K562 (cell line): ENCODE data around the gene SEZ6. TPM values are rescaled to one million over a fixed set of nuclear protein-coding genes. Genes with fewer than 3 reads are reported as not detected.

Experiments
- ARID2 ChIP-seq: fragments of 450-650 bp; IDR thresholded peaks from 2 replicates; pipeline ENCODE4 v1.6.1; 2017; ENCODE audit warnings: antibody characterized with exemption, mild to moderate bottlenecking
- BRD9 ChIP-seq: fragments of 450-650 bp; IDR thresholded peaks from 2 replicates; pipeline ENCODE4 v1.6.1; 2018; ENCODE audit warnings: low read depth; ENCODE audit not compliant: partially characterized antibody
- KHSRP ChIP-seq: fragments of 450-650 bp; IDR thresholded peaks from 2 replicates; pipeline ENCODE4 v1.6.1; 2017
- MAX ChIP-seq: sonication (generic); formaldehyde crosslinking; IDR thresholded peaks from 2 replicates; pipeline ENCODE4 v1.9.0; 2022; ENCODE audit warnings: mild to moderate bottlenecking, missing genetic modification reagents
- MED1 ChIP-seq: sonication (generic); formaldehyde crosslinking; IDR thresholded peaks from 2 replicates; pipeline ENCODE4 v1.8.1; 2023; ENCODE audit warnings: missing genetic modification reagents, borderline replicate concordance
- polyA plus RNA-seq, 8 experiments: library from polyadenylated mRNA; depleted of rRNA in 4 of 8; stranded (reverse) in 5 of 8; unstranded in 3 of 8; fragments of >200 nt; fragmentation: Nextera tagmentation in 2 of 8; fragmentation: Illumina TruSeq in 1 of 8; extraction: Ambion mirVana in 2 of 8; extraction: Trizol in 1 of 8; gene quantifications; 2 replicates each; pipeline versions ENCODE4 v1.2.1 to v1.2.3, GENCODE V29; 2011 to 2014; ENCODE audit warnings: inconsistent platforms in 1 of 8, missing spikeins in 1 of 8
- total RNA-seq, 7 experiments: library from RNA; depleted of rRNA in 6 of 7; stranded (reverse); fragments of >200 nt in 6 of 7; fragmentation: Illumina TruSeq in 2 of 7; extraction: Trizol in 2 of 7; gene quantifications; 2 replicates each; pipeline versions ENCODE4 v1.2.1 to v1.2.3, GENCODE V29; 2011 to 2021; ENCODE audit warnings: low replicate concordance in 1 of 7
- TF ChIP-seq, protein P1 (sequence below): fragments of 450-650 bp; IDR thresholded peaks from 2 replicates; pipeline ENCODE4 v1.6.1; 2016; ENCODE audit warnings: mild to moderate bottlenecking, moderate library complexity
- TF ChIP-seq, protein P2 (sequence below): fragments of 250-450 bp; sonication (Bioruptor Pico); IDR thresholded peaks from 2 replicates; pipeline ENCODE4 v1.5.0; 2020; ENCODE audit warnings: mild to moderate bottlenecking
- TF ChIP-seq, protein P3 (sequence below): fragments of 200-800 bp; sonication (Bioruptor generic); IDR thresholded peaks from 2 replicates; pipeline ENCODE4 v1.6.1; 2017; ENCODE audit warnings: missing genetic modification characterization, missing compliant biosample characterization

The SEZ6 gene
- total and polyA plus RNA-seq, 9 of the 15 experiments (the other 6 are each of a cell fraction or from before 2014, with no cell fraction given): not detected

- TF ChIP-seq, protein P1, sequence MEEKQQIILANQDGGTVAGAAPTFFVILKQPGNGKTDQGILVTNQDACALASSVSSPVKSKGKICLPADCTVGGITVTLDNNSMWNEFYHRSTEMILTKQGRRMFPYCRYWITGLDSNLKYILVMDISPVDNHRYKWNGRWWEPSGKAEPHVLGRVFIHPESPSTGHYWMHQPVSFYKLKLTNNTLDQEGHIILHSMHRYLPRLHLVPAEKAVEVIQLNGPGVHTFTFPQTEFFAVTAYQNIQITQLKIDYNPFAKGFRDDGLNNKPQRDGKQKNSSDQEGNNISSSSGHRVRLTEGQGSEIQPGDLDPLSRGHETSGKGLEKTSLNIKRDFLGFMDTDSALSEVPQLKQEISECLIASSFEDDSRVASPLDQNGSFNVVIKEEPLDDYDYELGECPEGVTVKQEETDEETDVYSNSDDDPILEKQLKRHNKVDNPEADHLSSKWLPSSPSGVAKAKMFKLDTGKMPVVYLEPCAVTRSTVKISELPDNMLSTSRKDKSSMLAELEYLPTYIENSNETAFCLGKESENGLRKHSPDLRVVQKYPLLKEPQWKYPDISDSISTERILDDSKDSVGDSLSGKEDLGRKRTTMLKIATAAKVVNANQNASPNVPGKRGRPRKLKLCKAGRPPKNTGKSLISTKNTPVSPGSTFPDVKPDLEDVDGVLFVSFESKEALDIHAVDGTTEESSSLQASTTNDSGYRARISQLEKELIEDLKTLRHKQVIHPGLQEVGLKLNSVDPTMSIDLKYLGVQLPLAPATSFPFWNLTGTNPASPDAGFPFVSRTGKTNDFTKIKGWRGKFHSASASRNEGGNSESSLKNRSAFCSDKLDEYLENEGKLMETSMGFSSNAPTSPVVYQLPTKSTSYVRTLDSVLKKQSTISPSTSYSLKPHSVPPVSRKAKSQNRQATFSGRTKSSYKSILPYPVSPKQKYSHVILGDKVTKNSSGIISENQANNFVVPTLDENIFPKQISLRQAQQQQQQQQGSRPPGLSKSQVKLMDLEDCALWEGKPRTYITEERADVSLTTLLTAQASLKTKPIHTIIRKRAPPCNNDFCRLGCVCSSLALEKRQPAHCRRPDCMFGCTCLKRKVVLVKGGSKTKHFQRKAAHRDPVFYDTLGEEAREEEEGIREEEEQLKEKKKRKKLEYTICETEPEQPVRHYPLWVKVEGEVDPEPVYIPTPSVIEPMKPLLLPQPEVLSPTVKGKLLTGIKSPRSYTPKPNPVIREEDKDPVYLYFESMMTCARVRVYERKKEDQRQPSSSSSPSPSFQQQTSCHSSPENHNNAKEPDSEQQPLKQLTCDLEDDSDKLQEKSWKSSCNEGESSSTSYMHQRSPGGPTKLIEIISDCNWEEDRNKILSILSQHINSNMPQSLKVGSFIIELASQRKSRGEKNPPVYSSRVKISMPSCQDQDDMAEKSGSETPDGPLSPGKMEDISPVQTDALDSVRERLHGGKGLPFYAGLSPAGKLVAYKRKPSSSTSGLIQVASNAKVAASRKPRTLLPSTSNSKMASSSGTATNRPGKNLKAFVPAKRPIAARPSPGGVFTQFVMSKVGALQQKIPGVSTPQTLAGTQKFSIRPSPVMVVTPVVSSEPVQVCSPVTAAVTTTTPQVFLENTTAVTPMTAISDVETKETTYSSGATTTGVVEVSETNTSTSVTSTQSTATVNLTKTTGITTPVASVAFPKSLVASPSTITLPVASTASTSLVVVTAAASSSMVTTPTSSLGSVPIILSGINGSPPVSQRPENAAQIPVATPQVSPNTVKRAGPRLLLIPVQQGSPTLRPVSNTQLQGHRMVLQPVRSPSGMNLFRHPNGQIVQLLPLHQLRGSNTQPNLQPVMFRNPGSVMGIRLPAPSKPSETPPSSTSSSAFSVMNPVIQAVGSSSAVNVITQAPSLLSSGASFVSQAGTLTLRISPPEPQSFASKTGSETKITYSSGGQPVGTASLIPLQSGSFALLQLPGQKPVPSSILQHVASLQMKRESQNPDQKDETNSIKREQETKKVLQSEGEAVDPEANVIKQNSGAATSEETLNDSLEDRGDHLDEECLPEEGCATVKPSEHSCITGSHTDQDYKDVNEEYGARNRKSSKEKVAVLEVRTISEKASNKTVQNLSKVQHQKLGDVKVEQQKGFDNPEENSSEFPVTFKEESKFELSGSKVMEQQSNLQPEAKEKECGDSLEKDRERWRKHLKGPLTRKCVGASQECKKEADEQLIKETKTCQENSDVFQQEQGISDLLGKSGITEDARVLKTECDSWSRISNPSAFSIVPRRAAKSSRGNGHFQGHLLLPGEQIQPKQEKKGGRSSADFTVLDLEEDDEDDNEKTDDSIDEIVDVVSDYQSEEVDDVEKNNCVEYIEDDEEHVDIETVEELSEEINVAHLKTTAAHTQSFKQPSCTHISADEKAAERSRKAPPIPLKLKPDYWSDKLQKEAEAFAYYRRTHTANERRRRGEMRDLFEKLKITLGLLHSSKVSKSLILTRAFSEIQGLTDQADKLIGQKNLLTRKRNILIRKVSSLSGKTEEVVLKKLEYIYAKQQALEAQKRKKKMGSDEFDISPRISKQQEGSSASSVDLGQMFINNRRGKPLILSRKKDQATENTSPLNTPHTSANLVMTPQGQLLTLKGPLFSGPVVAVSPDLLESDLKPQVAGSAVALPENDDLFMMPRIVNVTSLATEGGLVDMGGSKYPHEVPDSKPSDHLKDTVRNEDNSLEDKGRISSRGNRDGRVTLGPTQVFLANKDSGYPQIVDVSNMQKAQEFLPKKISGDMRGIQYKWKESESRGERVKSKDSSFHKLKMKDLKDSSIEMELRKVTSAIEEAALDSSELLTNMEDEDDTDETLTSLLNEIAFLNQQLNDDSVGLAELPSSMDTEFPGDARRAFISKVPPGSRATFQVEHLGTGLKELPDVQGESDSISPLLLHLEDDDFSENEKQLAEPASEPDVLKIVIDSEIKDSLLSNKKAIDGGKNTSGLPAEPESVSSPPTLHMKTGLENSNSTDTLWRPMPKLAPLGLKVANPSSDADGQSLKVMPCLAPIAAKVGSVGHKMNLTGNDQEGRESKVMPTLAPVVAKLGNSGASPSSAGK: no peak; the same call in 1 of the 2 replicates
- TF ChIP-seq, protein P2, sequence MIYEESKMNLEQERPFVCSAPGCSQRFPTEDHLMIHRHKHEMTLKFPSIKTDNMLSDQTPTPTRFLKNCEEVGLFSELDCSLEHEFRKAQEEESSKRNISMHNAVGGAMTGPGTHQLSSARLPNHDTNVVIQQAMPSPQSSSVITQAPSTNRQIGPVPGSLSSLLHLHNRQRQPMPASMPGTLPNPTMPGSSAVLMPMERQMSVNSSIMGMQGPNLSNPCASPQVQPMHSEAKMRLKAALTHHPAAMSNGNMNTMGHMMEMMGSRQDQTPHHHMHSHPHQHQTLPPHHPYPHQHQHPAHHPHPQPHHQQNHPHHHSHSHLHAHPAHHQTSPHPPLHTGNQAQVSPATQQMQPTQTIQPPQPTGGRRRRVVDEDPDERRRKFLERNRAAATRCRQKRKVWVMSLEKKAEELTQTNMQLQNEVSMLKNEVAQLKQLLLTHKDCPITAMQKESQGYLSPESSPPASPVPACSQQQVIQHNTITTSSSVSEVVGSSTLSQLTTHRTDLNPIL: 0 out of 2 replicates have a peak, but pooled peaks have one; percentile 52
- TF ChIP-seq KHSRP (no peak), BRD9 (peak; percentile 82), MAX (CRISPR knock-in tag) (no peak), MED1 (CRISPR knock-in tag) (no peak), ARID2 (no peak)
- TF ChIP-seq, protein P3, sequence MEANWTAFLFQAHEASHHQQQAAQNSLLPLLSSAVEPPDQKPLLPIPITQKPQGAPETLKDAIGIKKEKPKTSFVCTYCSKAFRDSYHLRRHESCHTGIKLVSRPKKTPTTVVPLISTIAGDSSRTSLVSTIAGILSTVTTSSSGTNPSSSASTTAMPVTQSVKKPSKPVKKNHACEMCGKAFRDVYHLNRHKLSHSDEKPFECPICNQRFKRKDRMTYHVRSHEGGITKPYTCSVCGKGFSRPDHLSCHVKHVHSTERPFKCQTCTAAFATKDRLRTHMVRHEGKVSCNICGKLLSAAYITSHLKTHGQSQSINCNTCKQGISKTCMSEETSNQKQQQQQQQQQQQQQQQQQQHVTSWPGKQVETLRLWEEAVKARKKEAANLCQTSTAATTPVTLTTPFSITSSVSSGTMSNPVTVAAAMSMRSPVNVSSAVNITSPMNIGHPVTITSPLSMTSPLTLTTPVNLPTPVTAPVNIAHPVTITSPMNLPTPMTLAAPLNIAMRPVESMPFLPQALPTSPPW: 0 out of 2 replicates have a peak, but pooled peaks have one; percentile 6
These were observed 53.5 kb downstream of the SEZ6 start (continued) for GRCh38 chr17:28951991-28952975.
